Coronary artery (tissue), 2 donors: ENCODE results near the gene ERN1.

Experiments
- DNase-seq: peaks from one replicate; pipeline ENCODE4 v3.0.0-alpha.2; 2017; ENCODE audit warnings: low spot score
- H3K27ac ChIP-seq, 2 donors: fragments of 200-600 bp; sonication (generic); one replicate each; pipeline ENCODE4 v1.5.1; 2016 to 2019
- H3K4me3 ChIP-seq: fragments of 200-600 bp; sonication (generic); 2 replicates; pipeline ENCODE4 v1.5.1; 2016; ENCODE audit warnings: mild to moderate bottlenecking, moderate library complexity
- TF ChIP-seq, protein P1 (sequence below): fragments of 200-600 bp; sonication (generic); IDR thresholded peaks from one replicate; pipeline ENCODE4 v1.5.1; 2019; ENCODE audit warnings: antibody characterized with exemption

Gene ERN1

DNA sequence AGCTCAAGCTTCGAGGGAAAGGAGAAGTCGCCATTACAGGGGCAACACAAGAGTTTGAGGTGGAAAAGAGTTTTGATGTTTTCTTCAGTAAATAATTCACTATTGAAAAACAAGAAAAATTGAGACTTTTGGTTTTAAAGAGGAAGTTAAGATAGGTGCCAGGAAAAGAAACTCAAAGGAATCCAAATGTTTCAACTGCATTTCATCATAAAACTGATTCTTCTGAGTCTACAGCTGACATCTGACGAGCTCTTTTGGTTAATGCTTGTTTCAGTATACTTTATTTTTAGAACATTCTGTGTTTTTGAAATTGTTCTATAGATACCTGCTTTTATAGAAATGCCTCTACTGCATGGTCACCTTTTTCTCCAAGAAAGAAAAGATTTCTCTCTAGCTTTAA, 54.0 kb downstream of the ERN1 start:
- Histone ChIP-seq H3K4me3 (no peak overlapping the region), H3K27ac (no peak overlapping the region)
- no peak for DNase-seq
- TF ChIP-seq, protein P1, sequence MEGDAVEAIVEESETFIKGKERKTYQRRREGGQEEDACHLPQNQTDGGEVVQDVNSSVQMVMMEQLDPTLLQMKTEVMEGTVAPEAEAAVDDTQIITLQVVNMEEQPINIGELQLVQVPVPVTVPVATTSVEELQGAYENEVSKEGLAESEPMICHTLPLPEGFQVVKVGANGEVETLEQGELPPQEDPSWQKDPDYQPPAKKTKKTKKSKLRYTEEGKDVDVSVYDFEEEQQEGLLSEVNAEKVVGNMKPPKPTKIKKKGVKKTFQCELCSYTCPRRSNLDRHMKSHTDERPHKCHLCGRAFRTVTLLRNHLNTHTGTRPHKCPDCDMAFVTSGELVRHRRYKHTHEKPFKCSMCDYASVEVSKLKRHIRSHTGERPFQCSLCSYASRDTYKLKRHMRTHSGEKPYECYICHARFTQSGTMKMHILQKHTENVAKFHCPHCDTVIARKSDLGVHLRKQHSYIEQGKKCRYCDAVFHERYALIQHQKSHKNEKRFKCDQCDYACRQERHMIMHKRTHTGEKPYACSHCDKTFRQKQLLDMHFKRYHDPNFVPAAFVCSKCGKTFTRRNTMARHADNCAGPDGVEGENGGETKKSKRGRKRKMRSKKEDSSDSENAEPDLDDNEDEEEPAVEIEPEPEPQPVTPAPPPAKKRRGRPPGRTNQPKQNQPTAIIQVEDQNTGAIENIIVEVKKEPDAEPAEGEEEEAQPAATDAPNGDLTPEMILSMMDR: no peak

DNA sequence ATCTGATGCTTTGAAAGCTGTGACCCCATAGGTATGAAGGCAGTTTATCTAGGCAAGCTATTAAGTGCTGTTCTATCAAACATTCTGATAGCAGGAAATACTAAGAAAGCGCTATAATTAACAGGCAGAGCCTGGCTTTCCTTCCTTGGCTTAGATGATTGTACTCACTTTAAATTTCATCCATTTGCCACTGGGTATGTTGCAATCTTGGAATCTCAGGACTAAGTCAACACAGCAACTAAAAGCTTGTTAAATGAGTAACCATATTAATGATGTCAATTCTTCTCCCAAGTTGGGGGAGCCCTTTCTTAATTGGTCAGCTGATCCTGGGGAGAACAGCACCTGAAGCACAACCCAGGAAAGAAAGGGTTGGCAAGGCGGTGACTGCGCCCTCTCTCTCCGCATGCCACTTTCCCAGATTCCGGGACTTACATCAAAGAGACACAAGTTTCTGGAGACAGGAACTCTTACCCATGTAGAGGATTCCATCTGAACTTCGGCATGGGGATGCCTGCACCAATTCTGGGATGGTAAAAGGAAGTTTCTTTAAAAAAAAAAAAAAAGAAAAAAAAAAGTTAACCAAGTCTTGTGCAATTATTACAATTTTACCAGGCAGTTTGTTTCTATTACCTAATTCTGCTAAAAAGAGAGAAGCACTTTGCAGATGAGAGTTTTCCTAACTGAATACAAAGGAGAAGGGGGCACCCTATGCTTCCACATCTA, 55.1 kb downstream of the ERN1 start:
- no peak for DNase-seq
- Histone ChIP-seq H3K27ac (peak overlapping the region in 1 of 2 donors; percentile 69), H3K4me3 (no peak overlapping the region)
- TF ChIP-seq, protein P1: no peak

DNA sequence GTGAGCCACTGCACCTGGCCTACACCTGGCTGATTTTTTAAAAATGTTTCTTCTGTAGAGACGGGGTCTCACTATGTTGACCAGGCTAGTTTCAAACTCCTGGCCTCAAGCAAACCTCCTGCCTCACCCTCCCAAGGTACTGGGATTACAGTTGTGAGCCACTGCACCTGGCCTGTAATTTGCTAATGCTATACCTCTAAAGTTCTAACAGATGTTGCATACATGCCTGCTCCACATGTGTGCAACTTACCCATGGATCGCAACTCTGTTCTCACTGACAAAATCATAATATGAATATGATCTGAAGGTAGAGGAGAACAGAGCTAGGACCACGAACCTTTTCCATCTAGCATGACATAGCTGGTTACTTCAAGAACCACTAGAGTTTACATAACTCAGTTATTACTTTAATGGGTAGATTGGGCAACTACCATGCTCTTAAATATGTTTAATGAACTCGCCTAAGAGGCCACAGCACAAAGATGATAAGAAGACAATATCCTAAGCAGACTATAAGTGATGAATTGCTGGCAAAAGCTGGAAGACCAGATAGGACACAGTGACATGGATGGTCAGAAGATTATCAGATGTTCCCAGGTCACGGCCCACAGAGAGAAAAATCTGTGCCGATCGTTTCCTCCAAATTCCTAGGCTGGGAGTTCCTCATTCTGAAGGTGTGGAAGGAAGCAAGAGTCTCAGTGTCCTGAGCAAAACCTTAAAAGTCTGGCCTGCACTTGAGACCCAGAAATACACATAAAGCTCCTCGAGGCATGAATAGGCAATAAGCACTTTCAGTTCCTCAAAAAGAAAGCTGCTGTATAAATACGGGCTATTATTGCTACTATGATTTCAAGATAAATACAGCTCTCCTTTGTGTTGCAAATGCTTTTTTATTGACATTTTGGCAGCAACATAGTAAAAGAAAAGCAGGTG, 55.9 kb downstream of the ERN1 start:
- Histone ChIP-seq H3K4me3 (no peak overlapping the region), H3K27ac (peak overlapping the region in 1 of 2 donors; percentile 69)
- TF ChIP-seq, protein P1: no peak
- no peak for DNase-seq

DNA sequence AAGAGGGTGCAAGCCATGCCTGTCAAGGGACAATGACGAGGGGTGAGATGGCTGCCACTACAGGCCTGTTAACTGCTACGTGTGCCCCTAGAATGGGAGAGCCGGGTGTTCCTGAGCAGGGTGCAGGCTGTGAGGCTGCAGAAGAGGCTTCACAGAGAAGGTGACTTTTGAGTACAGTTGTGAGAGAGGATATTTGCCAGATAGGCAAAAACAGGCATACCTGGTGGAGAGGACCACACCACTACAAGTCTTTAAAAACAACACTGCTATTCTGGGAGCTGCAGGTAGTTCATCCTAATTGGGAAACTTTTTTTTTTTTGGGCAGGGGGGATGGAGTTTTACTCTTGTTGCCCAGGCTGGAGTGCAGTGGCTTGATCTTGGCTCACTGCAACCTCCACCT, 58.8 kb downstream of the ERN1 start:
- H3K27ac ChIP-seq: no peak overlapping the region
- H3K4me3 ChIP-seq: no peak overlapping the region
- TF ChIP-seq, protein P1: no peak
- no peak for DNase-seq

DNA sequence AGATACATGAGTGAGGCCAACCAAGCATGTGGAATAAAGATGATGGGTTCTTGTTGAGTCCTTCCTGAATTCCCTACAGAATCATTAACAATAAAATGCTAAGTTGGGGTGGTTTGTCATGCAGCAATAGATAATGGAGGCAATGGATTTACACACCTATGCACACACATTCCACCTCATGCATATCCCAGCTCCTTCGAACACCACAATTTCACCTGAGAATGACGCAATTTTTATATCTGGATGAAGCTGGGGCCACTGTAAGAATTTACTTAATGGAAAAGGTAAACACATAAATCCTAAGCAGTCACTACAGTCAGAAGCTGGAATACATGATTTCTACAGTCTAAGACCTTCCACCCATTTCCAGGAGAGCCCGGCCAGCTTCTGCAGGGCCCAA, 59.7 kb downstream of the ERN1 start:
- no peak for DNase-seq
- TF ChIP-seq, protein P1: no peak
- Histone ChIP-seq H3K4me3 (no peak overlapping the region), H3K27ac (no peak overlapping the region)

DNA sequence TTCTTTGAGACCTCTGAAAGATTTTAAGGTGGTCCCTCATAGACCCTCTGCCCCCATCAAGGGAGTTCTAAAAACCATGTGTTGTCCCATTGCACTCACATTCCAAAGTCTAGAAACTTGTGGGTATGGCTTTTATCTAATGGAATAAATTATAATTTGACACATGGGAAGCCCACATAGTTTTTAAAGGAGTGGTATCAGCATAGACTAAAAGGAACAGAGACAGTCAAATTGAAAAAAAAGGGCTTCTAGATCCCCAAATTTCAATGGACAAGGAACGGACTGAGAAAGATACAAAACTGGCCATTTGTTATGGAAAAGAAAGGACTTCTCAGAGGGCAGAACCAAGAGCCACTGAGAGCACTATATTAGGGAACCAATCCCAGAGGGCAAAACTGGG, 60.8 kb downstream of the ERN1 start:
- no peak overlapping the region for H3K27ac ChIP-seq
- DNase-seq: no peak
- H3K4me3 ChIP-seq: no peak overlapping the region
- TF ChIP-seq, protein P1: no peak
